H1 (cell line): ENCODE measurements around the gene NPY2R. TPM values are rescaled to one million over a fixed set of nuclear protein-coding genes. Genes with fewer than 3 reads are reported as not detected.

Experiments
- CTCF ChIA-PET: fragments of 300-600 bp; sonication (Branson Sonifier 250); formaldehyde crosslinking; loops from one replicate; lab custom pipeline; 2021; ENCODE audit not compliant: partially characterized antibody; lab: Charles Lee
- POLR2A ChIA-PET: fragments of 300-600 bp; sonication (Branson Sonifier 250); formaldehyde crosslinking; loops from one replicate; lab custom pipeline; 2021; ENCODE audit warnings: inconsistent platforms; ENCODE audit not compliant: partially characterized antibody; lab: Charles Lee
- DNase-seq, 2 experiments: peaks; one replicate each; pipeline versions ENCODE4 v3.0.0 to v3.0.0-alpha.2; 2010 to 2022; ENCODE audit warnings: low spot score in 2 of 2, low read depth in 1 of 2, mixed read lengths in 1 of 2
- FAIRE-seq: peaks from 2 replicates; lab custom pipeline; 2011; peaks lifted over from hg19 to GRCh38; lab: Jason Lieb, UNC
- H2AFZ ChIP-seq: 2 replicates; pipeline ENCODE4 v1.8.1; 2012; ENCODE audit warnings: low read length, inconsistent platforms
- H2AK5ac ChIP-seq: 2 replicates; pipeline ENCODE4 v1.6.1; 2013; ENCODE audit warnings: low read depth, low read length
- H2BK120ac ChIP-seq: replicated peaks from 2 replicates; pipeline ENCODE3; 2013; ENCODE audit warnings: low read depth, low read length, inconsistent platforms
- H2BK12ac ChIP-seq: 2 replicates; pipeline ENCODE4 v1.6.1; 2013; ENCODE audit warnings: low read depth, low read length
- H2BK15ac ChIP-seq: 2 replicates; pipeline ENCODE4 v1.6.1; 2013; ENCODE audit warnings: low read length
- H2BK20ac ChIP-seq: 2 replicates; pipeline ENCODE4 v1.6.1; 2013; ENCODE audit warnings: low read length
- H2BK5ac ChIP-seq: 2 replicates; pipeline ENCODE4 v1.6.1; 2013; ENCODE audit warnings: low read depth, low read length
- H3K14ac ChIP-seq: 2 replicates; pipeline ENCODE4 v1.6.1; 2013; ENCODE audit warnings: inconsistent platforms; ENCODE audit not compliant: insufficient read length
- H3K18ac ChIP-seq: 2 replicates; pipeline ENCODE4 v1.6.1; 2013; ENCODE audit warnings: low read length; ENCODE audit errors: extremely low read depth
- H3K23ac ChIP-seq: 2 replicates; pipeline ENCODE4 v1.6.1; 2013; ENCODE audit warnings: inconsistent platforms; ENCODE audit not compliant: insufficient read length
- H3K23me2 ChIP-seq: 2 replicates; pipeline ENCODE4 v1.6.1; 2013; ENCODE audit warnings: low read depth, low read length
- H3K27ac ChIP-seq: 2 replicates; pipeline ENCODE4 v1.6.1; 2011; ENCODE audit warnings: low read depth, low read length, inconsistent platforms
- H3K27me3 ChIP-seq, 4 experiments: replicated peaks in 1 of 4; 1 replicate in 1 of 4; 2 replicates in 3 of 4; pipeline versions ENCODE4 v1.6.1 to v1.8.1; 2011 to 2013; ENCODE audit warnings: low read length in 3 of 4, mild to moderate bottlenecking in 3 of 4, inconsistent platforms in 2 of 4, mixed read lengths in 2 of 4, moderate library complexity in 1 of 4; ENCODE audit not compliant: control insufficient read depth in 3 of 4, insufficient read depth in 3 of 4; ENCODE audit errors: extremely low read depth in 1 of 4
- H3K36me3 ChIP-seq, 4 experiments: 2 replicates each; pipeline versions ENCODE4 v1.6.1 to v1.8.1; 2011 to 2013; ENCODE audit warnings: mild to moderate bottlenecking in 4 of 4, low read length in 3 of 4, moderate library complexity in 2 of 4, control low read depth in 1 of 4, inconsistent platforms in 1 of 4; ENCODE audit not compliant: insufficient read depth in 4 of 4, control insufficient read depth in 2 of 4
- H3K4ac ChIP-seq: replicated peaks from 2 replicates; pipeline ENCODE3; 2013; ENCODE audit warnings: low read length, low read depth, mixed read lengths, inconsistent platforms; ENCODE audit not compliant: insufficient read length
- H3K4me1 ChIP-seq, 4 experiments: replicated peaks in 1 of 4; 1 replicate in 1 of 4; 2 replicates in 3 of 4; pipeline versions ENCODE4 v1.6.1 to v1.8.1; 2011 to 2013; ENCODE audit warnings: low read length in 3 of 4, inconsistent platforms in 2 of 4, mixed read lengths in 1 of 4; ENCODE audit not compliant: insufficient read depth in 4 of 4, control insufficient read depth in 3 of 4
- H3K4me2 ChIP-seq, 2 experiments: 2 replicates each; pipeline versions ENCODE4 v1.6.1 to v1.8.1; 2011 to 2013; ENCODE audit warnings: low read depth in 2 of 2, low read length in 2 of 2, control low read depth in 1 of 2, inconsistent platforms in 1 of 2, mild to moderate bottlenecking in 1 of 2; ENCODE audit not compliant: insufficient read depth in 1 of 2
- H3K4me3 ChIP-seq, 4 experiments: fragments of 200-600, 300-600 bp in 1 of 4; sonication (generic), shearing (Covaris generic), sonication (Bioruptor Twin) in 1 of 4; 2 replicates each; pipeline versions ENCODE4 v1.5.1 to v1.8.1; 2011 to 2016; ENCODE audit warnings: low read length in 4 of 4, low read depth in 3 of 4, control low read depth in 2 of 4, inconsistent platforms in 2 of 4, mild to moderate bottlenecking in 2 of 4, mixed read lengths in 1 of 4, moderate library complexity in 1 of 4; ENCODE audit not compliant: insufficient read depth in 2 of 4; ENCODE audit errors: extremely low read depth in 1 of 4
- H3K56ac ChIP-seq: replicated peaks from 2 replicates; pipeline ENCODE3; 2013; ENCODE audit warnings: low read depth, mild to moderate bottlenecking, mixed read lengths, low read length, inconsistent platforms; ENCODE audit not compliant: insufficient read length
- H3K79me1 ChIP-seq: 2 replicates; pipeline ENCODE4 v1.6.1; 2013; ENCODE audit warnings: low read depth, low read length, control low read depth
- H3K79me2 ChIP-seq, 2 experiments: 2 replicates each; pipeline versions ENCODE4 v1.6.1 to v1.8.1; 2012 to 2013; ENCODE audit warnings: low read length in 2 of 2, mild to moderate bottlenecking in 2 of 2, inconsistent platforms in 1 of 2; ENCODE audit not compliant: insufficient read depth in 2 of 2, control insufficient read depth in 1 of 2
- H3K9ac ChIP-seq, 4 experiments: replicated peaks in 1 of 4; 1 replicate in 1 of 4; 2 replicates in 3 of 4; pipeline versions ENCODE4 v1.6.1 to v1.8.1; 2011 to 2013; ENCODE audit warnings: low read depth in 3 of 4, low read length in 3 of 4, control low read depth in 2 of 4, mild to moderate bottlenecking in 2 of 4, moderate library complexity in 2 of 4, inconsistent platforms in 1 of 4; ENCODE audit errors: extremely low read depth in 1 of 4
- H3K9me3 ChIP-seq, 2 experiments: 2 replicates each; pipeline versions ENCODE4 v1.6.1 to v1.8.1; 2012 to 2013; ENCODE audit warnings: mild to moderate bottlenecking in 2 of 2, moderate library complexity in 2 of 2, control low read depth in 1 of 2, inconsistent platforms in 1 of 2, low read depth in 1 of 2, low read length in 1 of 2, mixed read lengths in 1 of 2; ENCODE audit not compliant: insufficient read depth in 2 of 2
- H4K20me1 ChIP-seq, 2 experiments: replicated peaks in 1 of 2; 2 replicates each; pipeline versions ENCODE3 to v1.8.1; 2011 to 2013; ENCODE audit warnings: inconsistent platforms in 2 of 2, low read length in 2 of 2, mild to moderate bottlenecking in 1 of 2; ENCODE audit not compliant: insufficient read depth in 2 of 2, control insufficient read depth in 1 of 2
- H4K5ac ChIP-seq: 2 replicates; pipeline ENCODE4 v1.6.1; 2013; ENCODE audit warnings: low read length, low read depth, mixed read lengths, inconsistent platforms; ENCODE audit not compliant: insufficient read length
- H4K8ac ChIP-seq: 2 replicates; pipeline ENCODE4 v1.8.0; 2013; ENCODE audit warnings: mild to moderate bottlenecking, moderate library complexity, low read length, inconsistent platforms; ENCODE audit not compliant: insufficient read depth; ENCODE audit errors: extremely low read depth
- H4K91ac ChIP-seq: replicated peaks from 2 replicates; pipeline ENCODE3; 2013; ENCODE audit warnings: low read length, mixed read lengths, inconsistent platforms; ENCODE audit not compliant: insufficient read length
- KDM5A ChIP-seq: fragments of 200-600 bp; IDR thresholded peaks from 2 replicates; pipeline ENCODE4 v1.7.1; 2012; ENCODE audit warnings: mild to moderate bottlenecking, low read length, inconsistent platforms, mixed read lengths
- RBBP5 ChIP-seq: IDR thresholded peaks from 2 replicates; pipeline ENCODE4 v1.7.1; 2012; ENCODE audit warnings: low read depth, mild to moderate bottlenecking, inconsistent platforms, low read length, moderate library complexity, borderline replicate concordance
- RXRA ChIP-seq: IDR thresholded peaks from 2 replicates; pipeline ENCODE4 v1.6.1; 2011; ENCODE audit warnings: low read depth, mild to moderate bottlenecking, low read length, moderate library complexity; ENCODE audit not compliant: insufficient read depth
- WGBS, 2 experiments: shearing (Covaris generic) in 1 of 2; methylation state at CpG; one replicate each; pipeline versions ENCODE4 v1.1.6 to v1.1.7; 2013 to 2015; ENCODE audit warnings: low lambda C conversion rate in 2 of 2, mixed read lengths in 2 of 2, inconsistent platforms in 1 of 2, low coverage in 1 of 2, missing lambda C conversion rate in 1 of 2; ENCODE audit not compliant: insufficient replicate concordance in 2 of 2, insufficient coverage in 1 of 2, insufficient read length in 1 of 2; ENCODE audit errors: extremely low coverage in 1 of 2, missing lambda C conversion rate in 1 of 2; 5-methylcytosine and 5-hydroxymethylcytosine counted together
- polyA plus RNA-seq, 7 experiments: library from polyadenylated mRNA; depleted of rRNA in 3 of 7; stranded (reverse) in 5 of 7; unstranded in 2 of 7; fragments of >200 nt in 5 of 7; fragments of 200-250 nt in 2 of 7; gene quantifications; 1 replicate in 5 of 7; 2 replicates in 1 of 7; 4 replicates in 1 of 7; pipeline versions ENCODE4 v1.2.1 to v1.2.3, GENCODE V29; 2011 to 2013; ENCODE audit warnings: missing spikeins in 2 of 7, mixed read lengths in 2 of 7
- total RNA-seq: library from RNA; stranded (reverse); fragmentation: NEBNext Ultra II Directional; extraction: Animal tissue kit (Norgen Biotek cat#: 25700); gene quantifications from 2 replicates; pipeline ENCODE4 v1.2.1, GENCODE V29; 2021

The NPY2R gene
- total and polyA plus RNA-seq, 2 of the 8 experiments (the other 6 are each of a cell fraction or from before 2014, with no cell fraction given) = 0.09 to 0.41 TPM

DNA sequence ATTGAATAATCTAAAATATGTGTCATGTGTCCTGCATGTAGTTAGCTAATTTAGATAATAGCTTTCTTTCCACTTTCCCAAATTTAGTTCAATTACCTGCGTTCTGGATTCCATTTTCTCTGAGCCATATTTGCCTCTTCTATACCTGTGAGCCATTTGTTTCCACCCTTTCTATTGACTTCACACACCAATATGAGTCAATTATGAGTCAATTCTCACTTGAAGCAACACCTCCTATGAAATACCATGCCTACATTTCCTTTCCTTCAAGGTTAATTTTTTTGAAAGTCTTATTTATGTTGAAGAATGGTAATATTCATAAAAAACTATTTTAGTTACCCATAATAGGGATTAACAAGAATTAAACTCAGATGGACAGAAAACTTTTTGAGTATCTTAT is 25.8 kb downstream of the NPY2R start:
- Histone ChIP-seq H3K27ac (no peak overlapping the region), H3K23ac (no peak overlapping the region)

More for the DNA sequence above, 25.8 kb downstream of the NPY2R start:
- H2BK5ac ChIP-seq = no peak overlapping the region
- no peak for DNase-seq
- no peak for FAIRE-seq
- H3K9me3 ChIP-seq = no peaks in the 10 kb centered on the region
- no peaks in the 10 kb centered on the region for H4K20me1 ChIP-seq
- no peaks in the 10 kb centered on the region for H3K4me1 ChIP-seq
- H4K91ac ChIP-seq = no peak overlapping the region
- no peak overlapping the region for H3K4me3 ChIP-seq
- H2AFZ ChIP-seq = no peak overlapping the region
- no peak overlapping the region for H2BK120ac ChIP-seq
- H3K79me2 ChIP-seq = no peaks in the 10 kb centered on the region
- H3K9ac ChIP-seq = no peak overlapping the region
- H4K5ac ChIP-seq = no peak overlapping the region
- H3K23me2 ChIP-seq = no peaks in the 10 kb centered on the region
- H2BK12ac ChIP-seq = no peak overlapping the region
- no peak overlapping the region for H3K56ac ChIP-seq
- H3K18ac ChIP-seq = no peak overlapping the region
- H4K8ac ChIP-seq = no peak overlapping the region
- H2BK20ac ChIP-seq = no peak overlapping the region
- no peak overlapping the region for H3K4me2 ChIP-seq
- no peak overlapping the region for H3K14ac ChIP-seq
- WGBS, 2 experiments = 88% methylated on average over 1 of the region's 1 CpG; no CpG with 5 or more reads in 1 of the 2 experiments
- H2BK15ac ChIP-seq = no peak overlapping the region
- POLR2A ChIA-PET = no interaction called here
- H3K27me3 ChIP-seq = no peaks in the 10 kb centered on the region
- no peaks in the 10 kb centered on the region for H3K79me1 ChIP-seq
- no peak overlapping the region for H3K4ac ChIP-seq
- no peak for TF ChIP-seq KDM5A
- TF ChIP-seq RXRA = no peak
- no peak for TF ChIP-seq RBBP5
- H3K36me3 ChIP-seq = no peaks in the 10 kb centered on the region
- CTCF ChIA-PET = no interaction called here
- H2AK5ac ChIP-seq = no peak overlapping the region
